Thymus (tissue), 11 donors: ENCODE data around the gene SUCLG1. TPM values are rescaled to one million over a fixed set of nuclear protein-coding genes. Genes with fewer than 3 reads are reported as not detected.
"Not testable (repeated sequence)": the region's sequence is repeated elsewhere in the genome, so short reads cannot be mapped to it uniquely, and the experiment has no call there.

Experiments
- DNase-seq, 9 donors: peaks; one replicate each; pipeline ENCODE4 v3.0.0-alpha.2; 2013; ENCODE audit warnings: low spot score in 9 of 9, low read depth in 6 of 9, missing footprints in 1 of 9
- H3K27ac ChIP-seq, 2 donors: one replicate each; pipeline ENCODE4 v1.5.1; 2013; ENCODE audit warnings: control low read depth in 1 of 2, low read depth in 1 of 2, low read length in 1 of 2, mild to moderate bottlenecking in 1 of 2, moderate library complexity in 1 of 2
- H3K27me3 ChIP-seq, 2 donors: one replicate each; pipeline ENCODE4 v1.5.1; 2013; ENCODE audit warnings: low read length in 1 of 2; ENCODE audit not compliant: control insufficient read depth in 2 of 2, insufficient read depth in 1 of 2
- H3K36me3 ChIP-seq, 2 donors: one replicate each; pipeline ENCODE4 v1.5.1; 2013; ENCODE audit warnings: low read length in 1 of 2, mild to moderate bottlenecking in 1 of 2, moderate library complexity in 1 of 2; ENCODE audit not compliant: control insufficient read depth in 2 of 2, insufficient read depth in 2 of 2
- H3K4me1 ChIP-seq, 2 donors: one replicate each; pipeline ENCODE4 v1.5.1; 2013; ENCODE audit warnings: low read length in 2 of 2; ENCODE audit not compliant: control insufficient read depth in 2 of 2, insufficient read depth in 2 of 2
- H3K4me3 ChIP-seq, 2 donors: one replicate each; pipeline ENCODE4 v1.5.1; 2013; ENCODE audit warnings: low read length in 2 of 2, control low read depth in 1 of 2, mild to moderate bottlenecking in 1 of 2
- H3K9me3 ChIP-seq, 2 donors: one replicate each; pipeline ENCODE4 v1.5.1; 2013; ENCODE audit warnings: low read length in 1 of 2, mild to moderate bottlenecking in 1 of 2; ENCODE audit not compliant: control insufficient read depth in 2 of 2, insufficient read depth in 1 of 2
- WGBS: extraction: QIAGEN DNeasy Blood & Tissue Kit; methylation state at CpG from one replicate; pipeline ENCODE4 v1.1.7; 2013; 5-methylcytosine and 5-hydroxymethylcytosine counted together
- polyA plus RNA-seq: library from polyadenylated mRNA; stranded (reverse); fragments of 200-250 nt; gene quantifications from one replicate; pipeline ENCODE4 v1.2.3, GENCODE V29; 2013
- total RNA-seq: library from RNA; stranded (reverse); fragments of 120-200 nt; gene quantifications from one replicate; pipeline ENCODE4 v1.2.4, GENCODE V29; 2013
- donor health status: healthy.

SUCLG1 gene
- total and polyA plus RNA-seq, 2 donors = 74.1 to 77.2 TPM

- DNase-seq = no peak
- 93% methylated on average over 1 of the region's 1 CpG for WGBS
- Histone ChIP-seq H3K4me3 (no peak overlapping the region), H3K9me3 (peaks cover 0 to 3% of the 10 kb centered on the region in 2 donors), H3K27me3 (no peaks in the 10 kb centered on the region), H3K4me1 (no peaks in the 10 kb centered on the region), H3K27ac (no peak overlapping the region), H3K36me3 (no peaks in the 10 kb centered on the region)
These were observed 18.8 kb upstream of the SUCLG1 start for GRCh38 chr2:84477886-84478285.

DNA sequence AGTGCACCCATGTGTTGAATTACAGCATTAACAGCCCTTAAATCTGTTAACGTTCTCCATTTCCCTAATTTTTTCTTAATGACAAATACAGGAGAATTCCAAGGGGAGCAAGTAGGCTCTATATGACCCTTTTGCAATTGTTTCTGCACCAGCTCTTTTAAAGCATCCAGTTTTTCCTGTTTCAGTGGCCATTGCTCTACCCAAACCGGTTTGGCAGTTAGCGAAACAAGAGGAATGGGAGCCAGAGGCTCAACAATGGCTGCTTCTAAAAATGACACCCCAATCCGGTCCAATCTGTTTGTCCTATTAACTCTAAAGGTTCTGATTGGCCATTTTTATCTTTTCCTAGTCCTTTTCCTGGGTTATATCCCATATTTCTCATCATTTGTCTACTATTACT lies 15.1 kb upstream of the SUCLG1 start:
- H3K36me3 ChIP-seq = no peaks in the 10 kb centered on the region
- WGBS = 92% methylated on average over 4 of the region's 4 CpGs
- H3K27ac ChIP-seq = no peak overlapping the region
- no peak for DNase-seq
- H3K27me3 ChIP-seq = no peaks in the 10 kb centered on the region
- no peaks in the 10 kb centered on the region for H3K4me1 ChIP-seq
- no peak overlapping the region for H3K4me3 ChIP-seq
- H3K9me3 ChIP-seq = peaks cover 0 to 7% of the 10 kb centered on the region in 2 donors

DNA sequence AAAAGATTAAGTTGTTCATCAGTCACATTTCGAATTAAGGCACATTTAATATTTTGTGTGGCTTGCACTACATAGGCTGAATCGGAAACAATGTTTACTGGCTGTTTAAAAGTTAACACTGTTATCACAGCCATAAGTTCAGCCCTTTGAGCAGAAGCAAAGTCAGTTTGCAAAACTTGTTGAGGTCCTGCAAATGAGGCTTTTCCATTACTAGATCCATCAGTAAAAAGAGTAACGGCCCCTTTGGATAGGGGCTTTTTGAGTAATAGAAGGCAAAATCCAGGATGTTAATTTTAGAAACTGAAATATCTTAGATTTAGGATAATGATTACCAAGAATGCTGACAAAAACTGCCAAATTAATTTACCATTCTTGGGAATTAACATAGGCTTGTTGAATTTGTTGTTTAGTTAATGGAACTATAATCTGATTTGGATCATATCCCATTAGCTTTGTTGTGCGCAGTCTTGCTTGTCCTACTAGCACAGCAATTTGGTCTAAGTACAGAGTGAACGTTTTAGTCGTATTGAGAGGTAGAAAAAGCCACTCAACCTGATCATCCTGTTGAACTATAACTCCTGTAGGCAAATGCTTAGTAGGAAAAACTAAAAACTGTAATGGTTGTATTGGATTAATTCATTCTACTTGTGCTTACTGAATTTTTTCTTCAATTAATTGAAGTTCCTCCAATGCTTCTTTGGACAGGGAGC lies 13.9 kb upstream of the SUCLG1 start:
- Histone ChIP-seq H3K4me1 (no peaks in the 10 kb centered on the region), H3K27ac (no peak overlapping the region), H3K9me3 (peaks cover 0 to 7% of the 10 kb centered on the region in 2 donors), H3K36me3 (no peaks in the 10 kb centered on the region), H3K4me3 (no peak overlapping the region), H3K27me3 (no peaks in the 10 kb centered on the region)
- DNase-seq = no peak
- 93% methylated on average over 6 of the region's 6 CpGs for WGBS

GRCh38 chr2:84472423-84472822 lies 13.3 kb upstream of the SUCLG1 start:
- H3K27me3 ChIP-seq, H3K36me3 ChIP-seq, DNase-seq, H3K4me1 ChIP-seq, H3K27ac ChIP-seq, H3K4me3 ChIP-seq, H3K9me3 ChIP-seq: not testable (repeated sequence)
- 76% methylated on average over 2 of the region's 2 CpGs for WGBS

DNA sequence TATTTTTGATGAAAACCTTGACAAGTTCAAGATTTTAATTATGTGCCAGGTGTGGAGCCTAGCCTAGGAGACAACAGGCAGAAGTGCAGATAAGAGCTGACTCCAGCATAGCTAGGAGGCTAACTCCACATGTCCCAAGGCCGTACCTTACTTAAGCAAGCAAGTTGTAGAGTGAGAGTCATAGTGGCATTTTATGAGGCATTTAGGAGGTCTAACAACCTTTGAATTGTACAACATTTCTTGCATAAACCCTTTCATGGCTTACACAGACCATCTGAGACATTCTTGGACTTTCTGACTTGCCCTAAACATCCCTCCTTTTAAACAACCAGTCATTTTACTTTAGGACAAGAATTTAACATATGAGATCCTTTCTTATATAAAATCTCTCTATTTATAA lies 8.3 kb upstream of the SUCLG1 start:
- Histone ChIP-seq H3K4me3 (no peak overlapping the region), H3K27me3 (no peaks in the 10 kb centered on the region), H3K36me3 (no peaks in the 10 kb centered on the region), H3K9me3 (peaks cover 0 to 3% of the 10 kb centered on the region in 2 donors), H3K27ac (no peak overlapping the region), H3K4me1 (no peaks in the 10 kb centered on the region)
- no peak for DNase-seq
- 99% methylated on average over 1 of the region's 1 CpG for WGBS

DNA sequence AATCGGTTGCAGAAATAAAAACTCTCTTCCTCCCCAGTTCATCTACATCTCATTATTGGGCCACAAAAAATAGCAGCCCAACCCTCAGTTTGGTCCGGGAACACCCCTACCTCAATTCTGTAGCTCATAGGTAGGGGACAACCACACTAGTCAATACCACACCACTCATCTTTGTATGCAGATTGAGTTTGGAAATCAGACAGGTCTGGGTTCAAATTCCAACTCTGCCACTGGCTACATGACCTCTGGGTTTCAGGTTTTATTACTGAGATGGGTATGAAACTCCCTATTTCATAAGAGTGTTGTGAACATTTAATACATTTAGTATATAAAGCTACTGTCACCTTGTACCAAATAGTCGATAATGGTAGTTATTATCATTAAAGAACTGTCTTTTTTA lies 2.2 kb upstream of the SUCLG1 start:
- H3K27ac ChIP-seq = no peak overlapping the region
- WGBS = 98% methylated on average over 3 of the region's 3 CpGs

GRCh38 chr2:84460670-84461069 lies 1.6 kb upstream of the SUCLG1 start:
- Histone ChIP-seq H3K27me3 (no peaks in the 10 kb centered on the region), H3K4me3 (no peak overlapping the region), H3K36me3 (no peaks in the 10 kb centered on the region), H3K9me3 (no peaks in the 10 kb centered on the region), H3K27ac (no peak overlapping the region), H3K4me1 (peaks cover 8 to 9% of the 10 kb centered on the region in 2 donors)
- no peak for DNase-seq
- WGBS = 95% methylated on average over 2 of the region's 2 CpGs

More for the DNA sequence above, 2.2 kb upstream of the SUCLG1 start:
- Histone ChIP-seq H3K36me3 (no peaks in the 10 kb centered on the region), H3K27me3 (no peaks in the 10 kb centered on the region), H3K4me3 (no peak overlapping the region), H3K9me3 (no peaks in the 10 kb centered on the region), H3K4me1 (peaks cover 8 to 9% of the 10 kb centered on the region in 2 donors)
- no peak for DNase-seq

DNA sequence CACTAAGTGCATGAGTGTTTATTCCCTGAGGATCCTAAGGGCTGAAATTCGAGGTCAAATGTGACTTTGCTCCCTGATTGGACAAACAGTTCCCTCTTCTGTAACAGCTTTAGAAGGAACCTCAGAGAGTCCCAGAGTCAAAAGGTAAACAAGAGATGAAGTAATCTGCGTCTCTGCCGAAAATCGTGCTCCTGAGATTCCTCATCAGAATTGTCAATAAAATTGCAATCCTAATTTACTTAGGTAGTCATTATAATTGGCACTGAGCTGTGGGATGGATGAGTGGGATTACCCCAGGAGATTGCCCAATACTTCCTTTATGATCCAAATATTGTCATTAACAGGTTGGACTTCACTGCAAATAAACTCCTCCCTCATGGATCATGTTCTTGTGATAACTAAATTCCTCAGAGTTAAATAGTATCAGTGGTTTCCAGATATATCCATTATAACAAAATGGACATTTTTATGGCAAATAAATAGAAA lies 907 bp upstream of the SUCLG1 start:
- Histone ChIP-seq H3K4me1 (peaks cover 8 to 9% of the 10 kb centered on the region in 2 donors), H3K27me3 (no peaks in the 10 kb centered on the region), H3K36me3 (no peaks in the 10 kb centered on the region), H3K4me3 (peak overlapping the region; percentile 96 to 97), H3K9me3 (no peaks in the 10 kb centered on the region), H3K27ac (no peak overlapping the region)
- no peak for DNase-seq
- WGBS = 25% methylated on average over 4 of the region's 4 CpGs

DNA sequence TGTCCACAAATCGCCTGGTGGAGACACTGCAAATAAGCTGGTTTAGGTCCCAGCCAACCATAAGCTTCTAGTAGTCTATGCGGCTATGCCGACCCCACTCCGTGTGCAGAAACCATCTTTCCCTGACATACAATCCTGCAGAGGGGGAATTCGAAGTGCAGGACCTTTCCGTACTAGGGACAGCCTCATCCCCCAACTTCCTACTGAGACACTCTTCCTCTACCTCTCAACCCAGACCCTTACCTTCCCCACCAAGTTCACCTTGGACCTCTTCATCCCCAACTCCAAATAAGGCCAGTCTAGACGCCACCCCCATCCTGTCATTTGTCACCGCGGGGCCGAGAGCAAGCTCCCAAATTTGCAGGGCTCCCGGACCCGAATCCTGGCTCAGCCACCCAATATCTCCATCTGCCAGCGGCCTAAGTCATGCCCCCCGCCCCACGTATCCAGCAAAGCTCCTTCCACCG lies 496 bp downstream of the SUCLG1 start:
- Histone ChIP-seq H3K4me1 (peaks cover 8 to 9% of the 10 kb centered on the region in 2 donors), H3K4me3 (peak overlapping the region; percentile 96 to 97), H3K27me3 (no peaks in the 10 kb centered on the region), H3K36me3 (no peaks in the 10 kb centered on the region), H3K9me3 (no peaks in the 10 kb centered on the region), H3K27ac (peak overlapping the region; percentile 74 to 81)
- DNase-seq = peak in 5 of 9 donors; percentile 8 to 38 (median 25)
- 1% methylated on average over 16 of the region's 16 CpGs for whole genome bisulfite sequencing
